Cardiac septum (tissue), 1 donor: ENCODE results near the gene PILRB. TPM values are rescaled to one million over a fixed set of nuclear protein-coding genes. Genes with fewer than 3 reads are reported as not detected.
A peak's percentile ranks its signal among the peaks of the same experiment; 100 is the strongest.
"Not testable (repeated sequence)": the region's sequence is repeated elsewhere in the genome, so short reads cannot be mapped to it uniquely, and the experiment has no call there.

ENCODE experiments used
- DNase-seq: peaks from one replicate; pipeline ENCODE4 v3.0.0-alpha.2; 2020; ENCODE audit warnings: low spot score
- intact Hi-C: fragments of 100-400 bp; cut with DNase I; formaldehyde crosslinking; loops from one replicate; pipeline ENCODE4 v1.14.0; 2022
- total RNA-seq: library from RNA; stranded (reverse); fragmentation: NEBNext Ultra II Directional; extraction: Animal tissue kit (Norgen Biotek cat#: 25700); gene quantifications from one replicate; pipeline ENCODE4 v1.2.1, GENCODE V29; 2021
- donor health status: DM: no; HTN: no; CAD: no.

The PILRB gene
- total RNA-seq, 1 donor from 2014 or later: 11.6 TPM

DNA sequence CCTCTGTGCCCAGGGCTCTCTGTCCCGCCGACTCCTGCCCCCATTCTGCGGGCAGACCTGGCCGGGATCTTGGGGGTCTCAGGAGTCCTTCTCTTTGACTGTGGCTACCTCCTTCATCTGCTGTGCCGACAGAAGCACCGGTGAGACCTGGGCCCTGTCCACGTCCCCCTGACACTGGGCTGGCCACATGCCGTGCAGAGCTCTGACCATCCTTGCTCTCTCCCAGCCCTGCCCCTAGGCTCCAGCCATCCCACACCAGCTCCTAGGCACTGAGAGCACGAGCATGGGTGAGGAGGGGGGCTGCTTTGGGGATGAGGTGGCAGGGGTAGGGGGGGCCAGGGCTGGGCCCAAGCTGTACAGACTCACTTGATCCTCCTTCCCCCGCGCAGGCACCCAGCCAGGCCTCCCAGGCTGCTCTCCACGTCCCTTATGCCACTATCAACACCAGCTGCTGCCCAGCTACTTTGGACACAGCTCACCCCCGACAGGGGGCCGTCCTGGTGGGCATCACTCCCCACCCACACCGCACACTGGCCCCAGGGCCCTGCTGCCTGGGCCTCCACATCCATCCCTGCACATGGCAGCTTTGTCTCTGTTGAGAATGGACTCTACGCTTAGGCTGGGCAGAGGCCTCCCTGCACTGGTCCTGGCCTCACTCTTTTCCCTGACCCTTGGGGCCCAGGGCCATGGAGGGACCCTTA lies 4.8 kb upstream of the PILRB start:
- DNase-seq: no peak
- intact Hi-C loops: no loop called here

DNA sequence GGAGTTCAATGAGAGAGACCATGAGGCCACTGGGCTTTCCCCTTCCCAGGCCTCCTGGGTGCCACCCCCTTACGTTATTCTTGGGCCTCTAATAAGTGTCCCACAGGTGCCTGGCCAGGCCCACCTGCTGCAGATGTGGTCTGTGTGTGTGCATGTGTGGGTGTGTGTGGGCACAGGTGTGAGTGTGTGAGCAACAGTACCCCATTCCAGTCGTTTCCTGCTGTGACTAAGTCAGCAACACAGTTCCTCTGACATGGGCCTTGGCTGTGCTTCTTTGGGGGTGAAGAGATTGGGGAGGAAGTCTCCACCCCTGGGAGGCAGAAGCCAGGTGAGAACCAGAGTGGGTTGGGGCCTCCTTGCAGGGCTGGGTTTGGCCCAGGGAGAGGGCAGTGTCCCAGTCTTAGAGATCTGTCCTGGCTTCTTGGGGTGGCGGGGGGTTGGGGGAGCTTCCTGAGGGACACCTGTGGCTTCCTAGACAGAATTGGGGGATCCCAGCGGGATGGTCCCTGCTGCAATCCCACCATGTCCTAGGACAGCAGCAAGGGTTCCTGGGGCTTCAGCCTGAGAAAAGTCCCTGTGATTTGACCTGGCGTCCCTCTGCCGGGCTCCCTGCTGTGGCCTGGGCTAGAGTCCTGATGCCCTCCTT lies 4.1 kb upstream of the PILRB start:
- no peak for DNase-seq
- intact Hi-C loops: no loop called here

- DNase-seq: no peak
- intact Hi-C loops: no loop called here
These were observed 1.4 kb upstream of the PILRB start for GRCh38 chr7:100356416-100357068.

- DNase-seq: no peak
- intact Hi-C loops: no loop called here
These were observed 771 bp upstream of the PILRB start for GRCh38 chr7:100357131-100357561.

DNA sequence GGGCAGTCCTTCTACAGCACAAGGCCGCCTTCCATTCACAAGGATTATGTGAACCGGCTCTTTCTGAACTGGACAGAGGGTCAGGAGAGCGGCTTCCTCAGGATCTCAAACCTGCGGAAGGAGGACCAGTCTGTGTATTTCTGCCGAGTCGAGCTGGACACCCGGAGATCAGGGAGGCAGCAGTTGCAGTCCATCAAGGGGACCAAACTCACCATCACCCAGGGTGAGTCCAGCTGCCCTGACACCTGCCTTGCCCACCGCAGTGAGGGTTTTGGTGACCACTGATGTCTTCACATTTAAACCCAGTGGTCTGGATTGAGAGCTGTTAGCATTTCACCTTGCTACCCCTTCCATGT lies 918 bp downstream of the PILRB start:
- intact Hi-C loops: no loop called here
- DNase-seq: no peak

GRCh38 chr7:100360135-100360854 lies 2.4 kb downstream of the PILRB start:
- intact Hi-C loops: no loop called here
- DNase-seq: no peak

- DNase-seq: no peak
- intact Hi-C loops: no loop called here
These were observed 5.2 kb downstream of the PILRB start for GRCh38 chr7:100363098-100363497.

DNA sequence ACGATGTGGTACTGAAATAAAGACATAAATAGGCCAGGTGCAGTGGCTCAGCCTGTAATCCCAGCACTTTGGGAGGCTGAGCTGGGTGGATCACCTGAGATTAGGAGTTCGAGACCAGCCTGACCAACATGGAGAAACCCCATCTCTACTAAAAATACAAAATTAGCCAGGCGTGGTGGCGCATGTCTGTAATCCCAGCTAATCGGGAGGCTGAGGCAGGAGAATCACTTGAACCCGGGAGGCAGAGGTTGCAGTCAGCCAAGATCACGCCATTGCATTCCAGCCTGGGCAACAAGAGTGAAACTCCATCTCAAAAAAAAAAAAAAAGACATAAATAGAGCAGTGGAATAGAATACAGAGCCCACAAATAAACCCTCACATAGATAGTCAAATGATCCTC lies 5.9 kb downstream of the PILRB start:
- DNase-seq, intact Hi-C loops: not testable (repeated sequence)

DNA sequence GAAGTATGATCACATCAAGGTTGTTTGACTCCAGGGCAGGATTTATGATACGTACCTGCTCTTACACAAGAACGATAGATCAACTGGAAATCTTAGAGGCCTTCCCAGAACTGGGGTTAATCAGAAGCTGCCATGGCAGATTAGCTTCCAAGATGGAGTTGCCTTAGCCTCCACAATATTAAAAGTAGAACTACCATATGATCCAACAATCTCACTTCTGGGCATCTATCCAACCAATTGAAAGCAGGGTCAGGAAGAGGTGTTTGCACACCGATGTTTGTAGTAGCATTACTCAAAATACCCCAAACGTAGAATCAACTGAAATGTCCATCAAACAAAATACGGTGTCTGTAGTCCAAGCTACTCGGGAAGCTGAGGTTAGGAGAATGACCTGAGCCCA lies 6.6 kb downstream of the PILRB start:
- intact Hi-C loops: no loop called here
- DNase-seq: no peak

DNA sequence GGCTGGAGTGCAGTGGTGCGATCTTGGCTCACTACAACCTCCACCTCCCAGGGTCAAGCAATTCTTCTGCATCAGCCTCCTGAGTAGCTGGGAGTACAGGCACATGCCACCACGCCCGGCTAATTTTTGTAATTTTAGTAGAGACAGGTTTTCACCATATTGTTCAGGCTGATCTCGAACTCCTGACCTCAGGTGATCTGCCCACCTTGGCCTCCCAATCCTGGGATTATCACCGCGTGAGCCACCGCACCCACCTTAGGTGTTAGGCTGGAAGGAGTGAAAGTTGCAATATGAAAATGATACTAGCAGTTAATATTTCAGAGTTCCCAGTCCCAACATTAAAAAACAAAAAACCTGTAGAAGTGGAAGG lies 8.1 kb downstream of the PILRB start:
- intact Hi-C loops: not testable (repeated sequence)

GRCh38 chr7:100366411-100367250 lies 8.7 kb downstream of the PILRB start:
- intact Hi-C loops: no loop called here

More for the DNA sequence above, 8.1 kb downstream of the PILRB start:
- peak; percentile 14 for DNase-seq

DNA sequence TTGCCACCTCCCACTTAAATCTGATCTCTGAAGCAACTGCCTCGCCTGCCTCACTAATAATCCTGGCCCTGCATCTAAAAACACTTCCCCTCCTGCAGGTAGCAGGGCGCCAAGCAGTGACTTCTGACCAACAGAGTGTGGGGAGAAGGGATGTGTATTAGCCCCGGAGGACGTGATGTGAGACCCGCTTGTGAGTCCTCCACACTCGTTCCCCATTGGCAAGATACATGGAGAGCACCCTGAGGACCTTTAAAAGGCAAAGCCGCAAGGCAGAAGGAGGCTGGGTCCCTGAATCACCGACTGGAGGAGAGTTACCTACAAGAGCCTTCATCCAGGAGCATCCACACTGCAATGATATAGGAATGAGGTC lies 9.3 kb downstream of the PILRB start:
- intact Hi-C loops: no loop called here
- peak; percentile 43 for DNase-seq

More at GRCh38 chr7:100366411-100367250, 8.7 kb downstream of the PILRB start:
- peak; percentile 35 for DNase-seq

DNA sequence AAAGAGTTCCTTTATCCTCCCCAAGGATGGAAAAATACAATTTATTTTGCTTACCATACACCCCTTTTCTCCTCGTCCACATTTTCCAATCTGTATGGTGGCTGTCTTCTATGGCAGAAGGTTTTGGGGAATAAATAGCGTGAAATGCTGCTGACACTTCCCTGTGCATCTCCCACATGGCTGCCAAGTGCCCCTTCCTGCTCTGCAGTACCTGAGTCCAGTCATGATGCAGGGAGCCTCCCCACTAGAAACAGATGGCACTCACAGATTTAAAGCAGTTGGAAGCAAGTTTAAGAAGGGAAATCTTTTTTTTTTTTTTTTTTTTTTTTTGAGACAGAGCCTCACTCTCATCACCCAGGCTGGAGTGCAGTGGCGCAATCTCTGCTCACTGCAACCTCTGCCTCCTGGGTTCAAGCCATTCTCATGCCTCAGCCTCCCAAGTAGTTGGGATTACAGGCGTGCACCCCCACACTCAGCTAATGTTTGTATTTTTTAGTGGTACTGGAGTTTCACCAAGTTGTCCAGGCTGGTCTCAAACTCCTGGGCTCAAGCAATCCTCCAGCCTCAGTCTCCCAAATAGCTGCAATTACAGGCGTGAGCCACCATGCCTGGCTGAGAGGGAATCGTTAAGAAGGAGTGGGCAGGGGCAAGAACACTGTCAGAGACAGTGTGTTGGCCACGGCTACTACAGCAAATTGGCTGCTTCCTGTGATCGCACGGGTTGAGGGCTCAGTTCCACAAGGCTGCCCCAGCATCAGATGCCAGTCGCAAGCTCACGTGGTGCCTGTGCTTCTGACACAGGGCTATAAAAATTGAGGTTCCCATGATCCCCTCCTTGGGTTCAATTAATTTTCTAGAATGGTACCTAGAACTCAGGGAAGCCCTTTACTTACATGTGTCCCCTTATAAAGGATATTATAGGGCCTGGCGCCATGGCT lies 10.0 kb downstream of the PILRB start:
- intact Hi-C loops: no loop called here
- peak; percentile 70 for DNase-seq

DNA sequence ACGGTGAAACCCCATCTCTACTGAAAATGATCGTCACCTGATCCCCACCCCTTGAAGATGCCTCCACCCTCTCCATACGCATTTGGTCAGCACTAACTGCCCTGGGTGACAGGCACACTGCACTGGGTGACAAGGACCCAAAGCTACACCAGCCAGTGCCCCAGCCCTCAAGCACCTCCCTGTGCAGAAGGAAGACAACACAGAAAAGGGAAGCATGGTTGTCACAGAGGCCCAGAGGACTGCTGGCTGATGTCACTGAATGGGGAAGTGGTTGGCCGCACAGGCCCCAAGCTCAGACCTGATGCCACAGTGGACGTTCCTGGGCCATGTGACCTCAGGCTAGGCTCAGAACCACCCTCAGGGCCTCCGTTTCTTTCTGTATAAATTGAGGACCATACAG lies 11.2 kb downstream of the PILRB start:
- intact Hi-C loops: no loop called here

DNA sequence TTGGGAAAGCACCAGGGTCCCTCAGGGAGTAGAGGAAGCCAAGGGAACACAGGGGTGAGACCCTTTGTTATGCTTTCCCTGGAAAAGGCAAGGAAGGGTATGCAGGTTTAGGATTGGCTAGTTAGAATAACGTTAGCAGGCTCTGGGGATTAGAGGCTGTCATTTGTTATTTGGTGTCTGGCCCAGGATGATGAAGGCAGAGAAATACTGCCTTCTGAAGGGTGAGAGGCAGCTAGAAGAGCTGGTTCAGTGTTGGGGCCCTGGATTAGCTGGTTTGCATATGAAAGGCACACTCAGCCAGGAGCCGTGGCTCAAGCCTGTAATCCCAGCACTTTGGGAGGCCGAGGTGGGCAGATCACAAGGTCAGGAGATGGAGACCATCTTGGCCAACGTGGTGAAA lies 12.4 kb downstream of the PILRB start:
- intact Hi-C loops: no loop called here
- no peak for DNase-seq

More for the DNA sequence above, 11.2 kb downstream of the PILRB start:
- DNase-seq: peak; percentile 93

- no peak for DNase-seq
- intact Hi-C loops: no loop called here
These were observed 12.8 kb downstream of the PILRB start for GRCh38 chr7:100370746-100371145.

DNA sequence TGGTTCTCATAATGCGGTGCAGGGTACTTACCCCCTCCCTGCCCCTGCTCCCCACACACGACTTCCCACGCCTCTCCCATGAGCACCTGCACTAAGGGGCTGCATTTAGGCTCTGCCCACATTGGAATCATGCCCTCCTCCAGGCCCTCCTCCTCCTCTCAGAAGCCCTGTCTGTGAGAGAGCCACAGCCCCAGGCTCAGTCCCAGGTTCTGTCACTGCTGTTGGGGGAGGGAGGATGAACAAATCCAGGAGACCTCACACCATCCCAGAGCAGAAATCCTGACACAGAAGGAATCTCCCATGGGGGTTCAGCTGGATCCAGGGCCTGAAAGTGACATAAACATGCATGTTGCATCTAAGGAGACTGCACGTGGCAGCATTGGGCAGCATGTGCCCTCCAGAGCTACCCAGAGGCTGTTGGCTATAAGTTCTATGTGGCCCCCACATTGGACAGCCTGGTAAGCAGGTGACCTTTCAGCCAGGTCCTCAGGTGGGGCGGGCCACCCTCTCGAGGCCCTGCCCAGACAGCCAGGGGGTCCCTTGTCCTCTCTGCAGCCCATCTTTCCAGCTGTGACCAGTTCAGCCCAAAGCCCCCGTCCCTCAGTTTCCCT lies 13.7 kb downstream of the PILRB start:
- intact Hi-C loops: no loop called here
- peak; percentile 44 for DNase-seq

- intact Hi-C loops: no loop called here
- peak; percentile 84 for DNase-seq
These were observed 14.3 kb downstream of the PILRB start for GRCh38 chr7:100372256-100372655.
